CD4-positive, alpha-beta T cell treated with Interleukin-4 for 1 hour (primary cell): ENCODE data around the gene BRAF.
"Not testable (repeated sequence)": the region's sequence is repeated elsewhere in the genome, so short reads cannot be mapped to it uniquely, and the experiment has no call there.

Experiments
- DNase-seq, 2 donors: peaks; one replicate each; pipeline ENCODE4 v3.0.0-alpha.2; 2020 to 2022

Gene BRAF

GRCh38 chr7:140763166-140763565 is 161.6 kb downstream of the BRAF start:
- DNase-seq = not testable (repeated sequence)

GRCh38 chr7:140761375-140761774 is 163.4 kb downstream of the BRAF start:
- not testable (repeated sequence) for DNase-seq

- DNase-seq = no peak
These were observed 170.2 kb downstream of the BRAF start for GRCh38 chr7:140754506-140754905.

- DNase-seq = no peak
These were observed 172.2 kb downstream of the BRAF start for GRCh38 chr7:140752533-140752932.

DNA sequence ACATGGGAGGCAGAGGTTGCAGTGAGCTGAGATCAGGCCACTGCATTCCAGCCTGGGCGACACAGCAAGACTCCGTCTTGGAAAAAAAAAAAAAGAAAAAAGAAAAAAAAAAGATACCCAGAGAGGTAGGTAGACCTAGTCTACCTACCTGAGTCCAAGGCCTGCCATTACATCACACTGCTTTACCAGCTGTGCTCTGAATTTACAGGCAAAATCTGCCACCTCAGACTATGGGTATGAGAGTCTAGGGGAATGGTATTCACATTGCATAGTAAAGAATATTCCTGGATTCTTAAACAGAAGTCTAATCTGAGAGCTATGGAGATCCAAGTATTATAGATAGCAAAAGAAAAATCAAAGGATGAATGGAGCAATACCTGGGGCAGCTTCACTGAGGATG is 178.0 kb downstream of the BRAF start:
- DNase-seq = no peak

DNA sequence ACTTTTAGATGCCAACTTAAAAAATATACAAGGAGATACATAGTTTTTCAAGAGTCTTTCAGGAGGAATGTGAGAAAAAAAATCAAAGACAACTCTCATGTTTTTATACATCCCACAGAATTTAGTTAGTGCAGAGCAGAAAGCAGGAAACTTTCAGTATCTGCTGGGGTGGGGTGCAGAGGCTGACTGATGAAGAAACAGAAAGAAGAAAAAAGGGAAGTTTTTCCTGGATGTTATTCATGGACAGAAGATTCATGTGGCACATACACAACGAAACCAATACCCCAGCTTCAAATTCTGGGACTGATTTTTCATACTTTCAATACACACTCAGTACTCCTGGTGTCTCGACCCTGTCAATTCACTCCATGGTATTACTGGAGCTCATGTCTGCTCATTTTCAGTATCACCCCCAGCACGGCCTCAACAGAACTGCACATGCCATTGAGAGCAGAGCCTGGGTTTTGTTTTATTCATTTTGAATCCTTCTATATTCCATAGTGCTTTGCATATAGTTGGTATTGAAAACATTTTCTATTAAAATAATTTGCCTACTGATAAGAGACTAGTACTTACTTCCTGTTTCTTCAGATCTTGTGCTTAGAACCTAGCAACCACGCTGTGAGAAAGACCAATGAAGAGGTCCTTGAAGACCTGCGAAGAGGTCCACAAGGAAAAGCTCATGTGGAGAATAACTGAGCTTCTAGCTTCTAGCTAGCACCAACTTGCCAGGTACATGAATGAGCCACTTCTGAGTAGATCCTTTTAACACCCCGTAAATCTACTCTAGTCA is 179.3 kb downstream of the BRAF start:
- DNase-seq = no peak

DNA sequence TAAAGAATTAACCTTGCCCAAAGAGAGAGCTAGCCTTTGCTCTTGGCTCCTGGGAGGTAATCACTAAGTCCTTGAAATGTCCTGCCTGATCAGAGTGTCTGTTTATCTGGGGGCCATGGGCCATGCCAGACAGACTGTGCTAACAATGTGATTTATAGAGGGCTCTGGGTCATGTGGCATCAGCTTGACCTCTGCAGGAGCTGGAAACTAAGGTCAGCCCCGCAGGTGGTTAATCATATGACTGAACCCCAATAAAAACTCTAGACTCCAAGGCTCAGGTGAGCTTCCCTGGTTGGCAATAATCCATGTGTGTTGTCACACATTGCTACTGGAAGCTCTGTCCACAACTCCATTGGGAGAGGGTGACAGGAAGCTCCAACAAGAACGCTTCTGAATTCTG is 180.7 kb downstream of the BRAF start:
- no peak for DNase-seq

DNA sequence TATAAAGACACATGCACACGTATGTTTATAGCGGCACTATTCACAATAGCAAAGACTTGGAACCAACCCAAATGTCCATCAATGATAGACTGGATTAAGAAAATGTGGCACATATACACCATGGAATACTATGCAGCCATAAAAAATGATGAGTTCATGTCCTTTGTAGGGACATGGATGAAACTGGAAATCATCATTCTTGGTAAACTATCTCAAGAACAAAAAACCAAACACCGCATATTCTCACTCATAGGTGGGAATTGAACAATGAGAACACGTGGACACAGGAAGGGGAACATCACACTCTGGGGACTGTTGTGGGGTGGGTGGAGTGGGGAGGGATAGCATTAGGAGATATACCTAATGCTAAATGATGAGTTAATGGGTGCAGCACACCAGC is 181.5 kb downstream of the BRAF start:
- DNase-seq = not testable (repeated sequence)

DNA sequence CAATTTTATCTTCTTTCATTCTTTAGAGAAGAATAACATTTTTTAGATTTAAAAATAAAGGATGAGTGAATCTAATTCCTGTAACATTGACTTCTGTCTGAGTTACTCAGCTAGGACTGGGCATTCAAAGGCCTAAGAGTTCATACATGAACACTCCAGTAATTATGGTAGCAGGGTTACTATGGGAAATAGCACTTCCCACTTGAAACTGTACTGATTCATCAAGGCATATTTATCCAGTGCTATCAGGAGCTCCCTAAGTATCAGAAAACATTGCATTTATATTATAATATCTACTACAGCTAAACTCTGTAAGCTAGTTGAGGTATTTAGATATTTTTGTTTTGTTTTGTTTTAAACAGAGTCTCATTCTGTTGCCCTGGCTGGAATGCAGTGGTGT is 186.4 kb downstream of the BRAF start:
- DNase-seq = no peak

- no peak for DNase-seq
These were observed 190.0 kb downstream of the BRAF start for GRCh38 chr7:140734729-140735128.

GRCh38 chr7:140734096-140734495 is 190.6 kb downstream of the BRAF start:
- no peak for DNase-seq

DNA sequence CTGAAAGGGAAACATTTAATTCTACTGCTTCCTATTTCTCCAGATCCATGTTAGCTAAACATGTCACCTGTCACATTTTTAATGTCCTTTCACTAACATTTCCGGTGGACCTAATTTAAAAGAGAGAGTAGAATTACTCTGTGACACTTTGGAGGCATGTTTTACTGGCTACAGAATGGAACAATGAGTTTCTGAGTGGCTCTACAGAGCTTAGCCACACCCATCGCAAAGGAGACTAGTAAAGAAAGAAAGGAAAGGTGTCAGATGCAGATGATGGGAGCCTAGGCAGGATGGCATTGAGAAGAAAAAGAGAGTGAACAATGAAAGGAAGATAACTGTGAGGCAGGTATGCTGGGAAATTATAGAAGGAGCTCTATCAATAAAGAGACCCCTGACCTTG is 192.3 kb downstream of the BRAF start:
- DNase-seq = no peak

DNA sequence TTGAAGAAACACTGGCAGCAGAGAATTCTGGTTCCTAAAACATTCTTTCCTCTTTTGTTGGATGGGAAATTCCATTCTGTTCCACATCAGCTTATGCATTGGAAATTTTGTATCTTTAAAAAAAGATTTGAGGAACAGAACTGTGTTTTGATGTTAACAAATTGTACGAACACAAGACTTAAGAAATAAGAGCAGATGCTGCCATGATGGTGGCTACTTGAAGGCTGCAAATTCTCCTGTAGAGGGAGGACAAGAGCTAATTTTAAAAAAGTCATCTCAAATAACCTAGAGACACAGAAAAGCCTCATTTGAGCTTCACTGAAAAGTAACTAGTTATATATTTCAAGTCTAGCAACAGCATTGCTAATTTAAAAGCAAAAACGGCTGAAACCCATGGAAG is 198.4 kb downstream of the BRAF start:
- no peak for DNase-seq

DNA sequence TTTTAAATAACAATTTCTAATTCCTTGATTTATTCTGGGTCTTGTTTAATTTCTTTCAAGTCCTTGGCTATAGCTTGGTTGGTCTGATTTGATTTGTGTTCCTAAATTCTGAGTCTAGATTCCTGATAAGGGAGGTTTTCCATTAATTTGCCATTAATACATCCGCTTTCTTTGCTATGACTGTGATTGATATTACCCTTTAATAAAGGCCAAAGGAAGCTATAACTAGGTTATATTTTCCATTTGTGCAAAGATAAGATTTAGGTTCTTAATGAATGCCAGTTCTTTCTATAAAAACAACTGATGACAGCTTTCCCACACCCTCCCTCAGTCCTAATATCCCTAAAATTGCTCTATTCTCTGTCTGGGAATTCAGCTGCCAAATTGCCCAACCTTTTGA is 200.0 kb downstream of the BRAF start:
- DNase-seq = no peak

DNA sequence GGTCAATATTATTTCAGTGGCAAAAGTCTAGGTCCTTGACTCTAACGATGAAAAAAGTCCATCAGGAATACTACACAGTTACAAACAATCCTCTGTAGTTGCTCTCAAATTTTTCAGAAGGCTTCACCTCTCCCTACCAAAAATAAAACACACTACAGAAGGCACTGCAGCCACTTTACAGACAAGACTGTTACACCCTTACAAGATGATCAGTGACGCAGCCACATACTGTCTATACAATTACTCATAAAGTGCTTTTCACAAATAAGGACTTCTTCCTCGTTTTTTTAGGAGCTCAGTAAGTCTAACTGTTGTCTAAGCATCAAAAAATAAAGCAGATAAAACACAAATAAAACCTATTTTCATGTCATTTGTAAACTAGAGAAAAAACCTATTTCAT is 201.2 kb downstream of the BRAF start:
- no peak for DNase-seq

- peak; percentile 25 to 37 for DNase-seq
These were observed 201.7 kb downstream of the BRAF start for GRCh38 chr7:140723006-140723405.

GRCh38 chr7:140722254-140722653 is 202.5 kb downstream of the BRAF start:
- no peak for DNase-seq

DNA sequence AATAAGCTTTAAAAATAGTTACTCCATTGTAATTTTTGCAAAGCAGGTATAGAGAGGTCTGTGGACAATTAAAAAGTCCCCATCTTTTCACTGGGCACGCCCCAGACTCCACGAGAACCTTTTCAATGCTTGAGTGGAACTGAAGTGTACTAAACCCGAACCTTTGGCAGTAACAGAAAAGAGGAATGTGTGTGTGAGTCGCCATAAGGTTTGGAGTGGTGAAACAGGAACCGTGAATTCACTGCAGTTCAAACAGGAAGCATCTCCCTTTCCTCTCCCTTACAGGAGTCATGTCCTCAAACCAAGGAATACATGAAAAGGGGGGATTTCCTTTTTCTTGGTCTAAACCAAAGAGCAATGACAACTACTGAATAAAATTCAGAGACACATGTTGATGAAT is 205.0 kb downstream of the BRAF start:
- DNase-seq = no peak

GRCh38 chr7:140714331-140715040 is 210.2 kb downstream of the BRAF start:
- no peak for DNase-seq

DNA sequence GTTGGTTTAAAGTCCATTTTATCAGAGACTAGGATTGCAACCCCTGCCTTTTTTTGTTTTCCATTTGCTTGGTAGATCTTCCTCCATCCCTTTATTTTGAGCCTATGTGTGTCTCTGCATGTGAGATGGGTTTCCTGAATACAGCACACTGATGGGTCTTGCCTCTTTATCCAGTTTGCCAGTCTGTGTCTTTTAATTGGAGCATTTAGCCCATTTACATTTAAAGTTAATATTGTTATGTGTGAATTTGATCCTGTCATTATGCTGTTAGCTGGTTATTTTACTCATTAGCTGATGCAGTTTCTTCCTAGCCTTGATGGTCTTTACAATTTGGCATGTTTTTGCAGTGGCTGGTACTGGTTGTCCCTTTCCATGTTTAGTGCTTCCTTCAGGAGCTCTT is 212.3 kb downstream of the BRAF start:
- not testable (repeated sequence) for DNase-seq

DNA sequence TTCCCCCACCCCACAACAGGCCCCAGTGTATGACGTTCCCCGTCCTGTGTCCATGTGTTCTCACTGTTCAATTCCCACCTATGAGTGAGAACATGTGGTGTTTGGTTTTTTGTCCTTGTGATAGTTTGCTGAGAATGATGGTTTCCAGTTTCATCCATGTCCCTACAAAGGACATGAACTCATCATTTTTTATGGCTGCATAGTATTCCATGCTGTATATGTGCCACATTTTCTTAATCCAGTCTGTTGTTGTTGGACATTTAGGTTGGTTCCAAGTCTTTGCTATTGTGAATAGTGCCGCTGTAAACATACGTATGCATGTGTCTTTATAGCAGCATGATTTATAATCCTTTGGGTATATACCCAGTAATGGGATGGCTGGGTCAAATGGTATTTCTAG is 216.0 kb downstream of the BRAF start:
- not testable (repeated sequence) for DNase-seq

DNA sequence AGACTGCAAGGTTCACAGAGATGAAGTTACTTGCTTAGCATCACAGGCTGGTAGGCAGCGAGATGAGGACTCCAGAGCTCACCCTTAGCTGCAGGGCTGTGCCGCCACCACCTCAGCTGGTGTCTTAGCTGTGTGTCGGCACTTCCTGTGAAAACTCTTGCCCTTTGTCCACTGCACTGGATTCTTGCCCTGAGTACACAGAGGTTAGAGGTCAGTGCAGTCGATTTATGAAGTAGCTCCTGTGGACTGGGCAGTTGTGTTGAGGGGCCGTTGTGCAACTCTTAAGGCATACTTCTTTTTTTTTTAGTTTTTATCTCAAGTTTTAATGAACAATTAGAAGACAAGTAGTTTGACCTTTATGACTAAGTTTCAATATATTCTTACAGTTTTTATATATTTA is 217.6 kb downstream of the BRAF start:
- no peak for DNase-seq

DNA sequence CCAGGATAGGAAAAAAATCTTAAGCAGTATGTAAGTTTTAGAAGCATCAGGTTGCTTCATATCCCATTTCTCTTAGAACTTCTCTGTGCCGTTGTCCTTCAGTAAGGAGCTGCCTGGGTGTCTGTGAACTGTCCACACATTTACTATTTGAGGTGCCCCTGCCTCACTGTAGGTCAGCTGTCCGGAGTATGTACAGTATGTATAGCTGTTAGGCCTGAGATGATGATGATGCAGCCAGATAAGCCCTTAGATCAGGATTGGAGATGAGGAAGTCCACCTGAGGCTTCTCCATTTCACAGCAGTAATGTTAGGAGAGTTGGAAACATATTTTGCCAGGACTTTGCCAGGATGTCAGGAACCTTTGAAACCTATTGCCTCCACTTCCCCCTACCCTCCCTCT is 220.5 kb downstream of the BRAF start:
- no peak for DNase-seq

- no peak for DNase-seq
These were observed 222.0 kb downstream of the BRAF start for GRCh38 chr7:140702774-140703173.

GRCh38 chr7:140698477-140698876 is 226.3 kb downstream of the BRAF start:
- DNase-seq = no peak
